Measurements from ENCODE around the gene TRIM8. TPM values are rescaled to one million over a fixed set of nuclear protein-coding genes. Genes with fewer than 3 reads are reported as not detected.

TRIM8 gene
- total and polyA plus RNA-seq, 9 of the 15 experiments (the other 6 are each of a cell fraction or from before 2014, with no cell fraction given) = 1.7 to 26.0 (median 9.1) TPM

DNA sequence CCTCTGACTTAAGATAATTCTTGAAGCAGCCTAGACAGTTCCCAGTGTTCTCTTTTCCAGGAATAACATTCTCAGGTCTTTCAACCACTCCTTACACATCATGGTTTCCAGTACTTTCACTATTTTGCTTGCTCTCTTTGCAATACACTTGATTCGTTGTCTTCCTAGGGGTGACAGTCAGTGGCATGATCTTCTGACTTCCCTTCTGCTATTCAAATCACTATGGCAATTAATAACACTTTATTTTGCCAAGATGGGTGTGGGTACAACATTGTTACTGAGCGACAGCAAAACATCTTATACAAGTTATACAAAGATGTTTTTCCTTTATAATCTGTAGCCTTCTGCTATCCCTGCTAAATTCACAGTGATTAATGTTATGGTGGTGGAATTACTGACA, 54.6 kb downstream of the TRIM8 start:
- Histone ChIP-seq H3K4me3 (no peak overlapping the region), H3K9me3 (replicated peaks; ENCODE audit: control insufficient read depth, insufficient read depth, low read depth, low read length) (no peaks in the 10 kb centered on the region), H3K36me3 (ENCODE audit: control insufficient read depth, insufficient read depth, low read length) (no peaks in the 10 kb centered on the region; the same call in 2 of the 3 replicates), H3K79me2 (ENCODE audit: control insufficient read depth, insufficient read depth, low read length) (no peaks in the 10 kb centered on the region), H3K4me2 (ENCODE audit: insufficient read depth, low read length) (no peak overlapping the region), H3K9ac (ENCODE audit: insufficient read depth in 1 of 2, low read depth in 2 of 2, low read length in 2 of 2) (no peak overlapping the region), H3K27me3 (ENCODE audit: control insufficient read depth in 2 of 2, insufficient read depth in 2 of 2, low read length in 2 of 2) (no peaks in the 10 kb centered on the region), H3K4me1 (replicated peaks in 1 of 2; ENCODE audit: control insufficient read depth in 2 of 2, insufficient read depth in 2 of 2, low read length in 2 of 2) (no peaks in the 10 kb centered on the region; a peak in 1 of 5 replicates), H3K27ac (ENCODE audit: extremely low read depth, low read depth, low read length) (no peak overlapping the region), H3K9me1 (ENCODE audit: control insufficient read depth, insufficient read depth, low read length) (no peaks in the 10 kb centered on the region), H2AFZ (ENCODE audit: low read depth, low read length) (no peak overlapping the region), H4K20me1 (replicated peaks; ENCODE audit: control insufficient read depth, insufficient read depth, low read length) (no peaks in the 10 kb centered on the region)
- ChIA-PET CTCF (ENCODE audit: low intra/inter-chr PET ratio) (no interaction called here), POLR2A (interaction anchor here (0.8 kb wide), 1 partner anchor 11 kb away, joined by 4 read pairs; no protein-coding TSS in a partner anchor)
- TF ChIP-seq FOS (IDR thresholded peaks at IDR 0.05; ENCODE audit: extremely low read depth, insufficient read length) (no peak), ZSCAN29 (IDR thresholded peaks at IDR 0.05) (no peak), ZNF253 (CRISPR knock-in tag; conservative IDR thresholded peaks at IDR 0.05) (no peak), BRCA1 (IDR thresholded peaks at IDR 0.05) (no peak), BRCA1 (CRISPR knock-in tag; IDR thresholded peaks at IDR 0.05) (no peak), ZBTB7A (IDR thresholded peaks at IDR 0.05; ENCODE audit: borderline replicate concordance, control insufficient read depth, low read depth, low read length) (no peak), PYGO2 (tag; IDR thresholded peaks at IDR 0.05) (no peak), ZNF707 (CRISPR knock-in tag; conservative IDR thresholded peaks at IDR 0.05) (no peak), NFE2 (IDR thresholded peaks at IDR 0.05; ENCODE audit: low read depth) (no peak), CBFB (CRISPR knock-in tag; IDR thresholded peaks at IDR 0.05) (no peak)
- TF ChIP-seq, protein P1, sequence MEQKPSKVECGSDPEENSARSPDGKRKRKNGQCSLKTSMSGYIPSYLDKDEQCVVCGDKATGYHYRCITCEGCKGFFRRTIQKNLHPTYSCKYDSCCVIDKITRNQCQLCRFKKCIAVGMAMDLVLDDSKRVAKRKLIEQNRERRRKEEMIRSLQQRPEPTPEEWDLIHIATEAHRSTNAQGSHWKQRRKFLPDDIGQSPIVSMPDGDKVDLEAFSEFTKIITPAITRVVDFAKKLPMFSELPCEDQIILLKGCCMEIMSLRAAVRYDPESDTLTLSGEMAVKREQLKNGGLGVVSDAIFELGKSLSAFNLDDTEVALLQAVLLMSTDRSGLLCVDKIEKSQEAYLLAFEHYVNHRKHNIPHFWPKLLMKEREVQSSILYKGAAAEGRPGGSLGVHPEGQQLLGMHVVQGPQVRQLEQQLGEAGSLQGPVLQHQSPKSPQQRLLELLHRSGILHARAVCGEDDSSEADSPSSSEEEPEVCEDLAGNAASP (IDR thresholded peaks at IDR 0.05) = no peak
- TF ChIP-seq, protein P2, sequence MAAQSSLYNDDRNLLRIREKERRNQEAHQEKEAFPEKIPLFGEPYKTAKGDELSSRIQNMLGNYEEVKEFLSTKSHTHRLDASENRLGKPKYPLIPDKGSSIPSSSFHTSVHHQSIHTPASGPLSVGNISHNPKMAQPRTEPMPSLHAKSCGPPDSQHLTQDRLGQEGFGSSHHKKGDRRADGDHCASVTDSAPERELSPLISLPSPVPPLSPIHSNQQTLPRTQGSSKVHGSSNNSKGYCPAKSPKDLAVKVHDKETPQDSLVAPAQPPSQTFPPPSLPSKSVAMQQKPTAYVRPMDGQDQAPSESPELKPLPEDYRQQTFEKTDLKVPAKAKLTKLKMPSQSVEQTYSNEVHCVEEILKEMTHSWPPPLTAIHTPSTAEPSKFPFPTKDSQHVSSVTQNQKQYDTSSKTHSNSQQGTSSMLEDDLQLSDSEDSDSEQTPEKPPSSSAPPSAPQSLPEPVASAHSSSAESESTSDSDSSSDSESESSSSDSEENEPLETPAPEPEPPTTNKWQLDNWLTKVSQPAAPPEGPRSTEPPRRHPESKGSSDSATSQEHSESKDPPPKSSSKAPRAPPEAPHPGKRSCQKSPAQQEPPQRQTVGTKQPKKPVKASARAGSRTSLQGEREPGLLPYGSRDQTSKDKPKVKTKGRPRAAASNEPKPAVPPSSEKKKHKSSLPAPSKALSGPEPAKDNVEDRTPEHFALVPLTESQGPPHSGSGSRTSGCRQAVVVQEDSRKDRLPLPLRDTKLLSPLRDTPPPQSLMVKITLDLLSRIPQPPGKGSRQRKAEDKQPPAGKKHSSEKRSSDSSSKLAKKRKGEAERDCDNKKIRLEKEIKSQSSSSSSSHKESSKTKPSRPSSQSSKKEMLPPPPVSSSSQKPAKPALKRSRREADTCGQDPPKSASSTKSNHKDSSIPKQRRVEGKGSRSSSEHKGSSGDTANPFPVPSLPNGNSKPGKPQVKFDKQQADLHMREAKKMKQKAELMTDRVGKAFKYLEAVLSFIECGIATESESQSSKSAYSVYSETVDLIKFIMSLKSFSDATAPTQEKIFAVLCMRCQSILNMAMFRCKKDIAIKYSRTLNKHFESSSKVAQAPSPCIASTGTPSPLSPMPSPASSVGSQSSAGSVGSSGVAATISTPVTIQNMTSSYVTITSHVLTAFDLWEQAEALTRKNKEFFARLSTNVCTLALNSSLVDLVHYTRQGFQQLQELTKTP (IDR thresholded peaks at IDR 0.05; ENCODE audit: low read depth in 1 of 2, partially characterized antibody in 2 of 2) = no peak
- no peak for ATAC-seq
- 57% methylated on average over 2 of the region's 2 CpGs for WGBS (ENCODE audit: insufficient coverage, low coverage, missing lambda C conversion rate)
- in situ Hi-C loops (cut with MboI) = no loop called here
- no TSS peak for BruUV-seq (replicated peaks)
- intact Hi-C loops (cut with micrococcal nuclease) = no loop called here
- no peak for DNase-seq (ENCODE audit: extremely low read depth in 1 of 4, low spot score in 3 of 4)
- FAIRE-seq = no peak
